GM12872 (cell line): Measurements from ENCODE around the gene TRAF1.

ENCODE experiments used
- TF ChIP-seq, protein P1 (sequence below): IDR thresholded peaks from 3 replicates; pipeline ENCODE4 v1.5.1; 2011; ENCODE audit warnings: low read depth, mild to moderate bottlenecking, low read length, moderate library complexity; ENCODE audit not compliant: insufficient read depth

Gene TRAF1, protein sequence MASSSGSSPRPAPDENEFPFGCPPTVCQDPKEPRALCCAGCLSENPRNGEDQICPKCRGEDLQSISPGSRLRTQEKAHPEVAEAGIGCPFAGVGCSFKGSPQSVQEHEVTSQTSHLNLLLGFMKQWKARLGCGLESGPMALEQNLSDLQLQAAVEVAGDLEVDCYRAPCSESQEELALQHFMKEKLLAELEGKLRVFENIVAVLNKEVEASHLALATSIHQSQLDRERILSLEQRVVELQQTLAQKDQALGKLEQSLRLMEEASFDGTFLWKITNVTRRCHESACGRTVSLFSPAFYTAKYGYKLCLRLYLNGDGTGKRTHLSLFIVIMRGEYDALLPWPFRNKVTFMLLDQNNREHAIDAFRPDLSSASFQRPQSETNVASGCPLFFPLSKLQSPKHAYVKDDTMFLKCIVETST

DNA sequence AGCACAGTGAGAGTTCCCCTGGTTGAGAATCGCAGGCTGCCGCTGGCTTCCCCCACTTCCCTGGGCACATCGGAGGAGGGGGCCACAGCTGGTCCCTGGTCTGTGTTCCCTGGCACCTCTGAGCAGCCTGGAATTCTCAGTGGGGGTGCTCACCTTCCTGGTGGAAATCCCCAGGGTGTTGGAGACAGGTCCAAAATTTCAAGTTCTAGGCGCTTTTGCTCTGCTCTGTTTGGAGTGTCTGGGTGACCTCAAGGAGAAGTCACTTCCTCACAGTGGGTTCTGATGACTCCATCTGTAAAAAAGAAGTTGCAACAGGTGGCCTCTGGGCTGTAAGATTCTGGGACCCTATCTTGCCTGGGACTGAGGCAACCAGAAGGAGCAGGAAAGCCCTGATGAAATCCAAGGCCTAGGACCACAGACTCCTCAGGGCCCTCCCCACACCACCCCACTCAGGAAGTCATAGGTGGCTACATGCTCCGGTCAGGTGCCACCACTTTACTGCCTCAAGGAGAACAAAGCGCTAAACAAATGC is at the start of gene TRAF1:
Gene TRAF1 (minus strand): TSS at position 400 of the 532 bp plus-strand sequence. CDS start 721 bp downstream, outside the sequence.
- TF ChIP-seq, protein P1, sequence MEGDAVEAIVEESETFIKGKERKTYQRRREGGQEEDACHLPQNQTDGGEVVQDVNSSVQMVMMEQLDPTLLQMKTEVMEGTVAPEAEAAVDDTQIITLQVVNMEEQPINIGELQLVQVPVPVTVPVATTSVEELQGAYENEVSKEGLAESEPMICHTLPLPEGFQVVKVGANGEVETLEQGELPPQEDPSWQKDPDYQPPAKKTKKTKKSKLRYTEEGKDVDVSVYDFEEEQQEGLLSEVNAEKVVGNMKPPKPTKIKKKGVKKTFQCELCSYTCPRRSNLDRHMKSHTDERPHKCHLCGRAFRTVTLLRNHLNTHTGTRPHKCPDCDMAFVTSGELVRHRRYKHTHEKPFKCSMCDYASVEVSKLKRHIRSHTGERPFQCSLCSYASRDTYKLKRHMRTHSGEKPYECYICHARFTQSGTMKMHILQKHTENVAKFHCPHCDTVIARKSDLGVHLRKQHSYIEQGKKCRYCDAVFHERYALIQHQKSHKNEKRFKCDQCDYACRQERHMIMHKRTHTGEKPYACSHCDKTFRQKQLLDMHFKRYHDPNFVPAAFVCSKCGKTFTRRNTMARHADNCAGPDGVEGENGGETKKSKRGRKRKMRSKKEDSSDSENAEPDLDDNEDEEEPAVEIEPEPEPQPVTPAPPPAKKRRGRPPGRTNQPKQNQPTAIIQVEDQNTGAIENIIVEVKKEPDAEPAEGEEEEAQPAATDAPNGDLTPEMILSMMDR: no peak

DNA sequence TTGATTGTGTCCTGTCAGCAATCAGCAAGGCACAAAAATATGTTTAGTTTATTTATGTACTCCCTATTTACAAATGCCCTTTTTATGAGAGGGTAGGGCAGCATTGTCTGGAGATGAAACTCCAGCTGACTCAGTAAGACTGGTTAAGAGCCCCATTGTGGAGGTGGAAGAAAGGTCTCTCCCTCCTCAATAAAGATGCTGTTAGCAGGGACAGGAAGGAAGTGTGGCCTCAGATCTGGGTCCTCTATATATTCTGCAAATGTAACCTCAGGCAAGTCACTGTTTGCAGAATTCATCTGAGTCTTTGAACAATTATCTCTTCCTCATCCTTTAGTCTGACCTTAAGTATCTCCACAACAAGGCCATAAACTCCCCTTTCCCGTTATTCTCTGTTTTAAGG is 48.3 kb upstream of the TRAF1 start:
- TF ChIP-seq, protein P1: no peak

DNA sequence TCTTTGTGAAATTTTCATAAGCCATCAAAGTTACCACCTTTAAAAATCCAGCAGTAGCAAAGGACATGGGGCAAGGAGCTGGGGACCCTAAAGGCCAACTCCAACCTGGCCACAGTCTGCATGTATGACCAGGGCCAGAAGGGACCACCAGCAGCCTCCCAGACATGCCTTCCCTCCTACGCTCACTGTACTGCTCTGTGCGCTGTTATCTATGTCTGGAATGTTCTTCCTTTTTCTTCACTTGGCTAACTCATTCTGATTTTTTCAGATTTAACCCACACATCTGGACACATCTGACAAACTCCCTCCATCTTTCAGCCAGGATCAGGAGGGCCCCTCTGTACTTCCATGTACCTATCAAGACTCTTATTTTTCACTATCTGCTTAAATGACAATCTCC is 47.6 kb upstream of the TRAF1 start:
- TF ChIP-seq, protein P1: no peak

DNA sequence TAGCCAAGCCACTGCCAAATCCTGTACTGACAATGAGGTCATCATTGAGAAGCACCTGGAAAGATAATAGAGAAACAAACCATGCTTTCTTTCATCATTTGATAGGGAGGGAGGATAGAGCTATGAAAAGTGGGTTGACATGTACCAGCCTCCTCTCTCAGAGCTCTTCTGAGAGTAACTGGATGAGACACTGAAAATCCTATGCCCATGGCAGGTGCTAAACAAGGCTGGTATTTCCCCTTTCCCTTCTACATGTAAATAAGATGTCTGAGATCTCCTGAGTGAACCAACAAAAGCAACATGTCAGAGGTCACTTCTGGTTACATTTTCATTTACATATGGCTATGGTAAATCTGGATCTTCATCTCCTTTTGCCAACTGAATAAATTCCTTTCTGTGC is 45.3 kb upstream of the TRAF1 start:
- TF ChIP-seq, protein P1: no peak

DNA sequence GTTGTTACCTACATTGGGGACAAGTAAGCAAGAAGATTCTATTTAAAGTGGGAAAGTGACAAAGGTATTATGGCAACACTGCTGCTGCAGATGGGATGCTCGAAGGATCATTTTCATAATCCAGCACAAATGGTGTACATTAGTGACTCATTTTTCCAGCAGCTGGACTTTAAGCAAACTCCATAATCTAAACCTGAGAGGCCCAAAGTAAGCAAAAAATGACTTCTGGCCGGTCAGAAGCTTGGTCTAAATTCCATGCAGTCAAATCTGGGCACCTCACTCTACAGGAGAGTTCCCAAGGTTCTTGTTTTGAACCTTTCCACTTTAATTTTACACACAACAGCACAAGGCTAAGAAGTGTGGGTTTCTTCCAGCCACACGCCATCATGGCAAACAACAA is 43.6 kb upstream of the TRAF1 start:
- TF ChIP-seq, protein P1: no peak

DNA sequence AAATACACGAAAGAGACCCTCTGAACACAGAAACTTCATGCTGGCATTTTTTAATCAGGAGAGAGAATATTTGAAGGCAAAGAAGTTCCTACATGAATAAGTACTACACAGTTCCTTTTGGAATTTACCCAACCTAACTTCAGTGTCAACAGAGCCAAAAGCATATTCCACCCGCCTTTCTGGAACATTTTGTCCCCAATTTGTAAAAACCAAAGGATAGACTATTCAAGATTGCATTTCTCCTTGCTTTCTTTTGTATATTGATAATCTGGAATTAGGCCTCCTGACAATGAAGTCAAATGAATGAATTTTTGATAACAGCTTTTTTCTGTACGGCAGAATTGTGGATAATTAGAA is 39.4 kb upstream of the TRAF1 start:
- TF ChIP-seq, protein P1: no peak

DNA sequence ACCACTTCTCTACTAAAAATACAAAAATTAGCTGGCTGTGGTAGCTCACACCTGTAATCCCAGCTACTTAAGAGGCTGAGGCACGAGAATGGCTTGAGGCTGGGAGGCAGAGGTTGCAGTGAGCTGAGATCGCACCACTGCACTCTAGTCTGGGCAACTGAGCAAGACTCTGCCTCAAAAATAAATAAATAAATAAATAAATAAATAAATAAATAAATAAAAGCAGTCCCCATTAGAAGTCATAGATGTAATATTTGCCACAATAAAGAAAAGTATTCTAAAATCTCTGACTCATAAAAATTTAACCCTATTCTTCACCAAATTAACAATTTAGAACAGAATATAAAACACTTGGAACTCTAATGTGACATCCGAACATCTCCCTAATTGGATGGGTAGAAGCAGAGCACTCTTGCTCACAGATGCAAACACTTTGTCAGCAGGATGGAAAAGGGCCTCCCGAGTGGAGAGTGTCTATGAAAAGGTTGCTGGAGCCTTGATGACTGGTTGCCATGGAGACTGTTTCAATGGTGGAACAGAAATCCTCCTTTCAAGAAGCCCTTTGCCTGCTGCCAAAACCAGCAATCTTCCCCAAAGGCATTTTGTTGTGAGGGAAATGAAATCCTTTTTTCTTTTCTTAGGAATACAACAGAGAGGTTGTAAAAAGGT is 38.9 kb upstream of the TRAF1 start:
- TF ChIP-seq, protein P1: no peak
